Left ventricle myocardium superior (tissue), 1 donor: ENCODE measurements around the gene PNP. TPM values are rescaled to one million over a fixed set of nuclear protein-coding genes. Genes with fewer than 3 reads are reported as not detected.

Source experiments
- ATAC-seq: fragments of 200-7000 bp; cut with Tn5 transposase; one replicate; pipeline ENCODE4 v1.9.1; 2020; ENCODE audit warnings: mild to moderate bottlenecking, moderate library complexity
- DNase-seq: peaks from one replicate; pipeline ENCODE4 v3.0.0-alpha.2; 2020
- intact Hi-C: fragments of 100-400 bp; cut with micrococcal nuclease; formaldehyde crosslinking; loops from one replicate; pipeline ENCODE4 v1.11.0; 2022
- total RNA-seq: library from RNA; stranded (reverse); fragmentation: NEBNext Ultra II Directional; extraction: Animal tissue kit (Norgen Biotek cat#: 25700); gene quantifications from one replicate; pipeline ENCODE4 v1.2.1, GENCODE V29; 2021
- donor health status: DM: no; HTN: yes; CAD: no; lungs with severe emphysema.

Gene PNP
- total RNA-seq, 1 donor from 2014 or later = 6.5 TPM

DNA sequence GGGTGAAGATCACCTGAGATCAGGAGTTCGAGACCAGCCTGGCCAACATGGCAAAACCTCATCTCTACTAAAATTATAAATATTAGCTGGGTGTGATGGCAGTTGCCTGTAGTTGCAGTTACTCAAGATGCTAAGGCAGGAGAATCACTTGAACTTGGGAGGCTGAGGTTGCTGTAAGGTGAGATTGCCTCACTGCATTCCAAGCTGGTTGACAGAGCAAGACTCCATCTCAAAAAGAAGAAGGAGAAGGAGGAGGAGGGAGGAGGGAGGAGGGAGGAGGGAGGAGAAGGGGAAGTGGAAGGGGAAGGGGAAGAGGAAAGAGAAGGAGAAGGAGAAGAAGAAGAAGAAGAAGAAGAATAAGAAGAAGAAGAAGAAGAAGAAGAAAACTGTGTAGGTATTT is 53.1 kb downstream of the PNP start:
- DNase-seq (no peak), ATAC-seq (no peak)
- intact Hi-C loops = no loop called here

DNA sequence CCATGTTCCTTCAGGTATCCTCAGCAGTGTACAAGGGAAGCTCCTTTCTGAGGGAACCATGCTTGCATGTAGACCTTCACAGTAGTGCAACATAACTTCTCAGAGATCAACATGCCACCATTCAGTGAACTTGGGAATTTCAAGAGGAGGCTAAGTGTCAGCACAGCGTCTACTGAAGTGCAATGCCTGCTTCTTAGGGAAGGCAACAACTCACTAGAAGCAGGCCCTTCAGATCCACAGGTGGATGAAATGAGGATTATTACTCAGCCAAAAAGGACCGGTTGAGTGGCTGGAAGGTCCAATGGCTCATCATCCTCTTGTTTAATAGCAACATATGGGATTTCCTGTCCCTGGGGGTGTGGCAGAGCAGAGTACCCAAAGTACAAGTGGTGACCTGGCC is 54.8 kb downstream of the PNP start:
- no peak for ATAC-seq
- DNase-seq = no peak
- intact Hi-C loops = no loop called here

Other genes starting within 250 kb of the PNP start
- gene OR11H6, start 245.7 kb upstream of the PNP start, total RNA-seq = not detected
- gene OR11H7, start 240.4 kb upstream of the PNP start, total RNA-seq = not detected
- gene OR11H4, start 230.1 kb upstream of the PNP start, total RNA-seq = not detected
- 11.8 TPM for gene TTC5, start 163.5 kb upstream of the PNP start, total RNA-seq
- gene CCNB1IP1, start 136.1 kb upstream of the PNP start, total RNA-seq = 43.9 TPM
- 17.5 TPM for gene PARP2, start 125.8 kb upstream of the PNP start, total RNA-seq
- gene TEP1, start 55.9 kb upstream of the PNP start, total RNA-seq = 10.5 TPM
- 0.77 TPM for gene KLHL33, start 33.2 kb upstream of the PNP start, total RNA-seq
- 15.3 TPM for gene OSGEP, start 14.6 kb upstream of the PNP start, total RNA-seq
- gene APEX1, start 14.2 kb upstream of the PNP start, total RNA-seq = 68.2 TPM
- gene PIP4P1, start 8.0 kb upstream of the PNP start, total RNA-seq = 17.7 TPM
- 0.22 TPM for gene RNASE10, start 36.1 kb downstream of the PNP start, total RNA-seq
- gene RNASE9, start 91.6 kb downstream of the PNP start, total RNA-seq = not detected
- gene RNASE11, start 118.6 kb downstream of the PNP start, total RNA-seq = not detected
- not detected for gene RNASE12, start 122.0 kb downstream of the PNP start, total RNA-seq
- not detected for gene OR6S1, start 172.3 kb downstream of the PNP start, total RNA-seq
- 8.1 TPM for gene RNASE4, start 215.2 kb downstream of the PNP start, total RNA-seq
- 4.0 TPM for gene ANG, start 219.4 kb downstream of the PNP start, total RNA-seq